Measurements from ENCODE around the gene TACC3. TPM values are rescaled to one million over a fixed set of nuclear protein-coding genes. Genes with fewer than 3 reads are reported as not detected.

Gene TACC3
- polyA plus RNA-seq, 1 of the 3 experiments (the other 2 are of a cell fraction): 49.5 TPM

- H3K4me2 ChIP-seq: no peak overlapping the region
- H3K27ac ChIP-seq (ENCODE audit: low read depth in 2 of 2, low read length in 1 of 2): no peak overlapping the region
- no peaks in the 10 kb centered on the region for H3K79me2 ChIP-seq (ENCODE audit: insufficient read depth)
- H3K27me3 ChIP-seq (ENCODE audit: insufficient read depth): no peaks in the 10 kb centered on the region
- no peak overlapping the region for H3K4me3 ChIP-seq (ENCODE audit: low read depth in 2 of 2, low read length in 1 of 2)
- H2AFZ ChIP-seq (ENCODE audit: low read depth): no peak overlapping the region
- TF ChIP-seq SIN3A (IDR thresholded peaks at IDR 0.05; ENCODE audit: borderline replicate concordance, low read depth, low read length) (no peak), CHD2 (IDR thresholded peaks at IDR 0.05; ENCODE audit: low read length, partially characterized antibody) (no peak), NFIC (IDR thresholded peaks at IDR 0.05; ENCODE audit: borderline replicate concordance) (no peak), SMC3 (IDR thresholded peaks at IDR 0.05; ENCODE audit: low read depth, low read length) (no peak), GATA2 (CRISPR knock-in tag; IDR thresholded peaks at IDR 0.05) (no peak), FOXJ3 (CRISPR knock-in tag; IDR thresholded peaks at IDR 0.05) (no peak), FOXM1 (IDR thresholded peaks at IDR 0.05; ENCODE audit: low read depth) (no peak), POLR2AphosphoS5 (IDR thresholded peaks at IDR 0.05; ENCODE audit: low read depth, low read length) (no peak)
- no peaks in the 10 kb centered on the region for H3K9me3 ChIP-seq
- WGBS (ENCODE audit: low lambda C conversion rate): no CpG with 5 or more reads among the region's 6 CpGs
- no peaks in the 10 kb centered on the region for H4K20me1 ChIP-seq (ENCODE audit: insufficient read depth)
- H3K4me1 ChIP-seq (ENCODE audit: control insufficient read depth in 1 of 2, insufficient read depth in 2 of 2, low read depth in 1 of 2, low read length in 1 of 2): peaks cover 0 to 29% of the 10 kb centered on the region in 2 experiments; a peak in 1 of 4 replicates
- CTCF ChIA-PET: interaction anchor here (0.9 to 2.0 kb wide), 4 partner anchors 22 to 130 kb away, joined by 3 to 5 read pairs (median 3); no protein-coding TSS in a partner anchor
- no peaks in the 10 kb centered on the region for H3K36me3 ChIP-seq (replicated peaks in 1 of 2; ENCODE audit: control insufficient read depth in 1 of 2, insufficient read depth in 2 of 2, low read length in 1 of 2)
- H3F3A ChIP-seq (replicated peaks; ENCODE audit: insufficient read depth): no peaks in the 10 kb centered on the region
- no peak for DNase-seq
- POLR2A ChIA-PET: no interaction called here
- H3K9ac ChIP-seq: no peak overlapping the region
- H3K9me2 ChIP-seq: no peaks in the 10 kb centered on the region
These were observed 48.4 kb downstream of the TACC3 start for GRCh38 chr4:1769692-1770091.

GRCh38 chr4:1770245-1770644 is 48.9 kb downstream of the TACC3 start:
- H3K9ac ChIP-seq: no peak overlapping the region
- H3K4me1 ChIP-seq (ENCODE audit: control insufficient read depth in 1 of 2, insufficient read depth in 2 of 2, low read depth in 1 of 2, low read length in 1 of 2): peaks cover 0 to 29% of the 10 kb centered on the region in 2 experiments; a peak in 1 of 4 replicates
- no peaks in the 10 kb centered on the region for H3K9me2 ChIP-seq
- ChIA-PET CTCF (interaction anchor here (1.1 to 2.0 kb wide), 3 partner anchors 22 to 129 kb away, joined by 3 to 5 read pairs (median 3); no protein-coding TSS in a partner anchor), POLR2A (no interaction called here)
- WGBS (ENCODE audit: low lambda C conversion rate): 90% methylated on average over 2 of the region's 33 CpGs
- no peak for TF ChIP-seq YY1 (IDR thresholded peaks at IDR 0.05; ENCODE audit: low read depth)
- no peak for TF ChIP-seq TEAD4 (IDR thresholded peaks at IDR 0.05; ENCODE audit: borderline replicate concordance, insufficient read depth)
- TF ChIP-seq MEF2A (IDR thresholded peaks at IDR 0.05; ENCODE audit: borderline replicate concordance, low read depth): no peak
- TF ChIP-seq FOSL2 (IDR thresholded peaks at IDR 0.05; ENCODE audit: borderline replicate concordance, low read depth): no peak
- no peak for TF ChIP-seq TAF1 (IDR thresholded peaks at IDR 0.05; ENCODE audit: borderline replicate concordance, low read depth, low read length)
- no peak for TF ChIP-seq RCOR1 (IDR thresholded peaks at IDR 0.05; ENCODE audit: low read length)
- no peak for TF ChIP-seq SIN3A (IDR thresholded peaks at IDR 0.05; ENCODE audit: borderline replicate concordance, low read depth, low read length)
- TF ChIP-seq NFIC (IDR thresholded peaks at IDR 0.05; ENCODE audit: borderline replicate concordance): no peak
- TF ChIP-seq RFX5 (IDR thresholded peaks at IDR 0.05; ENCODE audit: low read length): no peak
- TF ChIP-seq ZBTB33 (IDR thresholded peaks at IDR 0.05; ENCODE audit: borderline replicate concordance, low read depth): no peak
- no peak for TF ChIP-seq EZH2phosphoT487 (IDR thresholded peaks at IDR 0.05; ENCODE audit: borderline replicate concordance, low read depth)
- no peak for TF ChIP-seq POLR2AphosphoS5 (IDR thresholded peaks at IDR 0.05; ENCODE audit: low read depth, low read length)
- no peak for TF ChIP-seq GATA2 (CRISPR knock-in tag; IDR thresholded peaks at IDR 0.05)
- TF ChIP-seq USF2 (IDR thresholded peaks at IDR 0.05; ENCODE audit: borderline replicate concordance, low read depth, low read length): no peak
- no peak for TF ChIP-seq MAX (IDR thresholded peaks at IDR 0.05; ENCODE audit: low read depth)
- TF ChIP-seq SMC3 (IDR thresholded peaks at IDR 0.05; ENCODE audit: low read depth, low read length): no peak
- no peaks in the 10 kb centered on the region for H3K27me3 ChIP-seq (ENCODE audit: insufficient read depth)
- DNase-seq: no peak
- H3K79me2 ChIP-seq (ENCODE audit: insufficient read depth): no peaks in the 10 kb centered on the region
- H3K9me3 ChIP-seq: no peaks in the 10 kb centered on the region
- H3K27ac ChIP-seq (ENCODE audit: low read depth in 2 of 2, low read length in 1 of 2): no peak overlapping the region
- H3K36me3 ChIP-seq (replicated peaks in 1 of 2; ENCODE audit: control insufficient read depth in 1 of 2, insufficient read depth in 2 of 2, low read length in 1 of 2): no peaks in the 10 kb centered on the region
- H3K4me3 ChIP-seq (ENCODE audit: low read depth in 2 of 2, low read length in 1 of 2): no peak overlapping the region
- no peak overlapping the region for H3K4me2 ChIP-seq
- no peak overlapping the region for H2AFZ ChIP-seq (ENCODE audit: low read depth)
- no peaks in the 10 kb centered on the region for H3F3A ChIP-seq (replicated peaks; ENCODE audit: insufficient read depth)
- H4K20me1 ChIP-seq (ENCODE audit: insufficient read depth): no peaks in the 10 kb centered on the region

Data from SK-N-SH (cell line).